ENCODE data around the gene CACNA2D4. TPM values are rescaled to one million over a fixed set of nuclear protein-coding genes. Genes with fewer than 3 reads are reported as not detected.

CACNA2D4 gene
- total and polyA plus RNA-seq, 2 of the 13 experiments (the other 11 are each of a cell fraction or from before 2014, with no cell fraction given) = 14.2 to 136 TPM

- TF ChIP-seq, protein P1, sequence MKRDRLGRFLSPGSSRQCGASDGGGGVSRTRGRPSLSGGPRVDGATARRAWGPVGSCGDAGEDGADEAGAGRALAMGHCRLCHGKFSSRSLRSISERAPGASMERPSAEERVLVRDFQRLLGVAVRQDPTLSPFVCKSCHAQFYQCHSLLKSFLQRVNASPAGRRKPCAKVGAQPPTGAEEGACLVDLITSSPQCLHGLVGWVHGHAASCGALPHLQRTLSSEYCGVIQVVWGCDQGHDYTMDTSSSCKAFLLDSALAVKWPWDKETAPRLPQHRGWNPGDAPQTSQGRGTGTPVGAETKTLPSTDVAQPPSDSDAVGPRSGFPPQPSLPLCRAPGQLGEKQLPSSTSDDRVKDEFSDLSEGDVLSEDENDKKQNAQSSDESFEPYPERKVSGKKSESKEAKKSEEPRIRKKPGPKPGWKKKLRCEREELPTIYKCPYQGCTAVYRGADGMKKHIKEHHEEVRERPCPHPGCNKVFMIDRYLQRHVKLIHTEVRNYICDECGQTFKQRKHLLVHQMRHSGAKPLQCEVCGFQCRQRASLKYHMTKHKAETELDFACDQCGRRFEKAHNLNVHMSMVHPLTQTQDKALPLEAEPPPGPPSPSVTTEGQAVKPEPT (CRISPR knock-in tag; IDR thresholded peaks at IDR 0.05; ENCODE audit: low read depth) = 0 out of 2 replicates have a peak, but pooled peaks have one; percentile 23
- TF ChIP-seq ASH2L (IDR thresholded peaks at IDR 0.05; ENCODE audit: insufficient read length, low read depth, low read length) = no peak
- TF ChIP-seq KLF15 (CRISPR knock-in tag; IDR thresholded peaks at IDR 0.05; ENCODE audit: borderline replicate concordance) = peak; percentile 90
- peak; percentile 73; the same call in 1 of the 2 replicates for TF ChIP-seq MEIS1 (CRISPR knock-in tag; IDR thresholded peaks at IDR 0.05; ENCODE audit: borderline replicate concordance)
- TF ChIP-seq NR1H2 (CRISPR knock-in tag; IDR thresholded peaks at IDR 0.05; ENCODE audit: borderline replicate concordance, low read depth) = 0 out of 2 replicates have a peak, but pooled peaks have one; percentile 22
- no peak for TF ChIP-seq RNF219 (CRISPR knock-in tag; IDR thresholded peaks at IDR 0.05)
- no peak for TF ChIP-seq NFIB (CRISPR knock-in tag; IDR thresholded peaks at IDR 0.05; ENCODE audit: borderline replicate concordance)
- 0 out of 2 replicates have a peak, but pooled peaks have one; percentile 41 for TF ChIP-seq HINFP (CRISPR knock-in tag; IDR thresholded peaks at IDR 0.05; ENCODE audit: low read depth)
- TF ChIP-seq NKX3-1 (CRISPR knock-in tag; IDR thresholded peaks at IDR 0.05) = peak; percentile 83; the same call in 1 of the 2 replicates
- TF ChIP-seq, protein P2, sequence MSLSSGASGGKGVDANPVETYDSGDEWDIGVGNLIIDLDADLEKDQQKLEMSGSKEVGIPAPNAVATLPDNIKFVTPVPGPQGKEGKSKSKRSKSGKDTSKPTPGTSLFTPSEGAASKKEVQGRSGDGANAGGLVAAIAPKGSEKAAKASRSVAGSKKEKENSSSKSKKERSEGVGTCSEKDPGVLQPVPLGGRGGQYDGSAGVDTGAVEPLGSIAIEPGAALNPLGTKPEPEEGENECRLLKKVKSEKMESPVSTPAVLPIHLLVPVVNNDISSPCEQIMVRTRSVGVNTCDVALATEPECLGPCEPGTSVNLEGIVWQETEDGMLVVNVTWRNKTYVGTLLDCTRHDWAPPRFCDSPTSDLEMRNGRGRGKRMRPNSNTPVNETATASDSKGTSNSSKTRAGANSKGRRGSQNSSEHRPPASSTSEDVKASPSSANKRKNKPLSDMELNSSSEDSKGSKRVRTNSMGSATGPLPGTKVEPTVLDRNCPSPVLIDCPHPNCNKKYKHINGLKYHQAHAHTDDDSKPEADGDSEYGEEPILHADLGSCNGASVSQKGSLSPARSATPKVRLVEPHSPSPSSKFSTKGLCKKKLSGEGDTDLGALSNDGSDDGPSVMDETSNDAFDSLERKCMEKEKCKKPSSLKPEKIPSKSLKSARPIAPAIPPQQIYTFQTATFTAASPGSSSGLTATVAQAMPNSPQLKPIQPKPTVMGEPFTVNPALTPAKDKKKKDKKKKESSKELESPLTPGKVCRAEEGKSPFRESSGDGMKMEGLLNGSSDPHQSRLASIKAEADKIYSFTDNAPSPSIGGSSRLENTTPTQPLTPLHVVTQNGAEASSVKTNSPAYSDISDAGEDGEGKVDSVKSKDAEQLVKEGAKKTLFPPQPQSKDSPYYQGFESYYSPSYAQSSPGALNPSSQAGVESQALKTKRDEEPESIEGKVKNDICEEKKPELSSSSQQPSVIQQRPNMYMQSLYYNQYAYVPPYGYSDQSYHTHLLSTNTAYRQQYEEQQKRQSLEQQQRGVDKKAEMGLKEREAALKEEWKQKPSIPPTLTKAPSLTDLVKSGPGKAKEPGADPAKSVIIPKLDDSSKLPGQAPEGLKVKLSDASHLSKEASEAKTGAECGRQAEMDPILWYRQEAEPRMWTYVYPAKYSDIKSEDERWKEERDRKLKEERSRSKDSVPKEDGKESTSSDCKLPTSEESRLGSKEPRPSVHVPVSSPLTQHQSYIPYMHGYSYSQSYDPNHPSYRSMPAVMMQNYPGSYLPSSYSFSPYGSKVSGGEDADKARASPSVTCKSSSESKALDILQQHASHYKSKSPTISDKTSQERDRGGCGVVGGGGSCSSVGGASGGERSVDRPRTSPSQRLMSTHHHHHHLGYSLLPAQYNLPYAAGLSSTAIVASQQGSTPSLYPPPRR (CRISPR knock-in tag; IDR thresholded peaks at IDR 0.05; ENCODE audit: borderline replicate concordance) = no peak
- TF ChIP-seq ZNF232 (CRISPR knock-in tag; IDR thresholded peaks at IDR 0.05; ENCODE audit: borderline replicate concordance) = peak; percentile 94; the same call in 1 of the 2 replicates
- TF ChIP-seq PHF21A (CRISPR knock-in tag; IDR thresholded peaks at IDR 0.05) = peak; percentile 36; the same call in 1 of the 2 replicates
- TF ChIP-seq IRF2 (CRISPR knock-in tag; IDR thresholded peaks at IDR 0.05) = peak; percentile 56; the same call in 1 of the 2 replicates
Measured at GRCh38 chr12:1830981-1831963, 87.2 kb downstream of the CACNA2D4 start (continued).
